Immature natural killer cell (primary cell): ENCODE data around the gene TFCP2L1. TPM values are rescaled to one million over a fixed set of nuclear protein-coding genes. Genes with fewer than 3 reads are reported as not detected.

ENCODE experiments used
- DNase-seq, 3 donors: peaks; one replicate each; pipeline ENCODE4 v3.0.0; 2022; ENCODE audit warnings: mixed read lengths in 1 of 3
- H3K27ac Mint-ChIP-seq, 6 donors: one replicate each; pipeline ENCODE4 v1.8.0; 2020; ENCODE audit warnings: mixed read lengths in 6 of 6, mild to moderate bottlenecking in 5 of 6, inconsistent platforms in 4 of 6, moderate library complexity in 3 of 6
- H3K27me3 Mint-ChIP-seq, 3 donors: one replicate each; pipeline ENCODE4 v1.8.0; 2020 to 2021; ENCODE audit warnings: low read depth in 3 of 3, mild to moderate bottlenecking in 3 of 3, mixed read lengths in 3 of 3, moderate library complexity in 3 of 3, inconsistent platforms in 1 of 3
- H3K36me3 Mint-ChIP-seq, 3 donors: one replicate each; pipeline ENCODE4 v1.8.0; 2020; ENCODE audit warnings: mixed read lengths in 3 of 3, inconsistent platforms in 2 of 3, mild to moderate bottlenecking in 2 of 3
- H3K4me1 Mint-ChIP-seq, 2 donors: one replicate each; pipeline ENCODE4 v1.8.0; 2020; ENCODE audit warnings: inconsistent platforms in 2 of 2, mild to moderate bottlenecking in 2 of 2, mixed read lengths in 2 of 2, moderate library complexity in 1 of 2
- H3K4me3 Mint-ChIP-seq, 5 donors: one replicate each; pipeline ENCODE4 v1.8.0; 2020; ENCODE audit warnings: mild to moderate bottlenecking in 5 of 5, mixed read lengths in 5 of 5, inconsistent platforms in 3 of 5, moderate library complexity in 3 of 5
- H3K9me3 Mint-ChIP-seq, 6 donors: one replicate each; pipeline ENCODE4 v1.8.0; 2020; ENCODE audit warnings: mild to moderate bottlenecking in 6 of 6, mixed read lengths in 6 of 6, inconsistent platforms in 4 of 6, moderate library complexity in 3 of 6
- polyA plus RNA-seq, 3 donors: library from polyadenylated mRNA; unstranded; fragments of 300-500 nt; fragmentation: Illumina TruSeq; gene quantifications; one replicate each; pipeline ENCODE4 v1.2.3, GENCODE V29; 2021

The TFCP2L1 gene
- polyA plus RNA-seq, 3 donors from 2014 or later: 0.02 to 0.14 TPM; not detected in 1

DNA sequence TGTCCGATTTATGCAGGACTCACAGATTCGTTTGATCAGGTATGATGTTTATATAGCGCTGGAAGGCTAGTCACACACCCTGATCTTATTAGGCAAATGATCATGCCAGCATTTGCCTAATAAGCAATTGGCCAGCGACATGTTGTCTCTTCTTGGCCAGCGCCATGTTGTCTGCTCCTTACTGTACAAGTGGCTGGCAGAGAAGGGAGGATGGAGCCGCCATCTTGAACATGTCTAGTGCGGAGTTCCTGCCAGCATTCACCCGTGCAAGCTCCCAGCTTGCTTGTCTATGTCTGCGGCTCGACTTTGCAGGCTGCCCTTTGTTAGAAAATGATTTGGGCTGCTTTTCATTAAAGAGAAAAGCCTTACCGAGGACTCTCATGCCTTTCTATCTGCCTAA lies 106.3 kb downstream of the TFCP2L1 start:
- H3K27ac Mint-ChIP-seq: no peak overlapping the region
- no peaks in the 10 kb centered on the region for H3K36me3 Mint-ChIP-seq
- no peaks in the 10 kb centered on the region for H3K9me3 Mint-ChIP-seq

DNA sequence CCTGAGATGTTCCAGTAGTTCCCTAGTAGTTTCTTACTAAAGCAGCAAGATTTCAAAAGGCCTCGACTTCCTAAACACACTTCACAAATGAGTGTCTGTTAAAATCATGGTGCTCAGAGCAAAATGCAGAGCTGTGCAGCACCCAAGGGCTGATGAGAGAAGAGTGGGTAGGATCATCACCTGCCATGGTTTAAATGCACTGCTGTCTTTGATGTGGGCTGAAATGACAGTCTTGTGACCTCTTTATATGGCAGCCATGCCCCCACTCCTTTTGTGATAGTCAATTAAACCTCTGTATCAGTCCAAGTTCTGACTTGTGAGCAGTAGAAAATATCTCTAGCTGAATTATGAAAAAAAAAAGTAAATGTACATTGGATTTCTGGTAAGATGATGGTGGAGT lies 107.1 kb downstream of the TFCP2L1 start:
- H3K27ac Mint-ChIP-seq: no peak overlapping the region
- no peaks in the 10 kb centered on the region for H3K9me3 Mint-ChIP-seq
- no peak for DNase-seq
- no peak overlapping the region for H3K4me3 Mint-ChIP-seq
- no peaks in the 10 kb centered on the region for H3K4me1 Mint-ChIP-seq
- H3K36me3 Mint-ChIP-seq: no peaks in the 10 kb centered on the region
- H3K27me3 Mint-ChIP-seq: peaks cover 0 to 2% (median 1%) of the 10 kb centered on the region in 3 donors

More for the DNA sequence above, 106.3 kb downstream of the TFCP2L1 start:
- Mint-ChIP-seq H3K27me3 (peaks cover 0 to 2% (median 1%) of the 10 kb centered on the region in 3 donors), H3K4me1 (no peaks in the 10 kb centered on the region), H3K4me3 (no peak overlapping the region)
- DNase-seq: no peak

DNA sequence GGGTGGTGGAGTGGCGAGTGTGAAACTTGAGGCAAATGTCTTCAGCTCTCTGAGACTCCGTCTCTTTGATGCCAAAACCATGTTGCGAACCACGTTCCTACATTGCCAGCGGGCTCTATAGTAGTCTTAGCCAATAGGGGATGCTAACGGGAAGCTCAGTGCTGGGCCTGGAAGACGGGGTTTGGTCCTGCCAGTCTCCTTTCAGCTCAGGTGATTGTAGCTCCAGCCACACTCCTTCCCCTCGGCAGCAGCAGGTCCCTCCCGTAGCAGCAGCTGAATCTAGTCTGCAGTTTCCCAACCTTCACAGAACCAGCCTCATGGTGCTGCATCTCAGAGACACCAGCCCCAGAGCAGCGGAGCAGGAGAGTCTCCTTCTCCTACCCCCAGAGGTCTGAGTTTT lies 109.7 kb downstream of the TFCP2L1 start:
- peaks cover 3 to 8% (median 7%) of the 10 kb centered on the region in 3 donors for H3K27me3 Mint-ChIP-seq
- no peak for DNase-seq
- no peak overlapping the region for H3K4me3 Mint-ChIP-seq

DNA sequence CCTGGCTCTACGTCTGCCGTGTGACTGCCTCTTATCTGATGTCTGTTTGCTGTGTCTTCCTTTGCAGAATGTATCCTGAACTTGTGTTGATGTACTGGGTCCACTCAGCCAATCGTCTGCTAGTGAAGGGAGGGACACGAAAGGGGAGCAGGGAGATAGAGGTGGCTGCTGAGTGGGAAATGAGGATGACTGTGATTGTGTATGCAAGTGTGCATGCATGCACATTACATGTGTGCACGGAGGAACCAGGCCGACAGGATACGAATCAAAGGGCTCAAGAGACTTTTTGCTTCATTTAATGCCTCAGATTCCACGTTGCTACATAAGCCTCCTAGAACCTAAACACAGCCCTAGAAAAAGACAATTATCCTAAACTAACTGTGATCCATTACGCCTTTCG lies 111.2 kb downstream of the TFCP2L1 start:
- no peaks in the 10 kb centered on the region for H3K4me1 Mint-ChIP-seq
- no peak overlapping the region for H3K4me3 Mint-ChIP-seq
- no peak overlapping the region for H3K27ac Mint-ChIP-seq
- H3K9me3 Mint-ChIP-seq: peaks cover 0 to 16% (median 0%) of the 10 kb centered on the region in 6 donors
- H3K27me3 Mint-ChIP-seq: peaks cover 5 to 10% (median 9%) of the 10 kb centered on the region in 3 donors
- DNase-seq: no peak
- H3K36me3 Mint-ChIP-seq: peaks cover 0 to 6% (median 0%) of the 10 kb centered on the region in 3 donors

More for the DNA sequence above, 109.7 kb downstream of the TFCP2L1 start:
- Mint-ChIP-seq H3K9me3 (peaks cover 0 to 16% (median 0%) of the 10 kb centered on the region in 6 donors), H3K36me3 (peaks cover 0 to 6% (median 0%) of the 10 kb centered on the region in 3 donors), H3K4me1 (no peaks in the 10 kb centered on the region), H3K27ac (no peak overlapping the region)

DNA sequence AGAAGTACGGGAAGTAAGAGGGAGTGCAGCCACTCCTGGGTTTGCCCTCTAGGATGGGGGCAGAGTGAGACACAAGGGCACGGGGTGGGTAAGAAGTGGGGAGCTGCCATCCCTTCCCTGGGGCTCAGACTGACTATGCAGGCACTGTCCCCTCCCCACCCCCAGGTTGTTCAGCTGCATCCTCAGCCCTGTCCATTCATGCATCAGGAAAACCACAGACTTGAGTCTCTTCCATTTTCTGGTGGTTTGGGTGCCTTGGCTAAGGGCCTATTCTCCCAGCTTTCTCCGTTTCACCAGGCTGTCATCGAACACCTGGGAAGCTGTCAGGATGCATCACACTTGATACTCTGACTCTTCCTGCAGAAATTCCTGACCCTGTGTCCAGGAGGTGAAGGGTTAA lies 111.9 kb downstream of the TFCP2L1 start:
- no peak for DNase-seq

DNA sequence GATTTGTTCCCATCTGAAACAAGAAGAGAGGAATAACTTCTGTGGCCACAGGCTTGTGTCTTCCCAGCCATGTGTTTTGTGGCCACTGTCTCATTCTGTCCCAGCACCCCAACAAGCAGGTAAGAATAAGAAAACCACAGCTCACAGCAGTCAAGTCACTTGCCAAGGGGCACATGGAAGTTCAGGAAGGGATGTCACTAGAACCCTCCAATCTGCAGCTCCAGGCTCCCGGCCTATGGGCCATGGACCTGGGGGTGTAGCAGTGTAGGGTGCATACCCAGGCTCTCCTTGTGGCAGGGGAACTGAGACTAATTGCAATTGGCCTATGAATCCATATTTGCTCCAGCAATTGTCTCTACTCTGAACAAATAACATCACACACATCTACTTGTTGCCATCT lies 112.5 kb downstream of the TFCP2L1 start:
- DNase-seq: no peak
- no peak overlapping the region for H3K4me3 Mint-ChIP-seq
- no peak overlapping the region for H3K27ac Mint-ChIP-seq
- peaks cover 3 to 10% (median 9%) of the 10 kb centered on the region in 3 donors for H3K27me3 Mint-ChIP-seq
- no peaks in the 10 kb centered on the region for H3K4me1 Mint-ChIP-seq
- peaks cover 0 to 16% (median 0%) of the 10 kb centered on the region in 6 donors for H3K9me3 Mint-ChIP-seq
- H3K36me3 Mint-ChIP-seq: peaks cover 0 to 6% (median 0%) of the 10 kb centered on the region in 3 donors

More for the DNA sequence above, 111.9 kb downstream of the TFCP2L1 start:
- Mint-ChIP-seq H3K36me3 (peaks cover 0 to 6% (median 0%) of the 10 kb centered on the region in 3 donors), H3K9me3 (peaks cover 0 to 16% (median 0%) of the 10 kb centered on the region in 6 donors), H3K4me1 (no peaks in the 10 kb centered on the region), H3K4me3 (no peak overlapping the region), H3K27me3 (peaks cover 5 to 10% (median 9%) of the 10 kb centered on the region in 3 donors), H3K27ac (no peak overlapping the region)

DNA sequence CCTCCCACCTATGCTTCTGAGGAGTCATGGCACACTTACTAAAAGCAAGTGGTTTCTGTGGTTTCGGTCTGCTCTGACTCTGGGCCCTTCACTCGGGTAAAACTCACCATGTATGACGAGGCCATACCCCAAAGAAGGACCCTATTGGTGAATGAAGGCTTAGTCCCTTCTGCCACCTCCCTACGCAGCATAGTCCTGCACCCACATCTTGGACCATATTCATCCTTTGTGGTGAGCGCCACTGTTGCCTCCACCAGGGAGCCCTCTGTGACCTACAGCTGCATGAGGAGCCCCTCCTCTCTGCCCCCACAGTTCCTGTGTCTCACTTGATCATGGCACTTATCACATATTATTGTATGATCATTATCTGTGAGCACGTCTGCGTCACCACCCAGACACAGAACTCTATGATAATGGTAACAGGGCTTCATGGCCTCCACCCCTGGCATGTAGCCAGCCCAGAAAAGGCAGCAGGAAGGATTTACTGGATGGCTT lies 113.3 kb downstream of the TFCP2L1 start:
- DNase-seq: no peak
- H3K4me3 Mint-ChIP-seq: no peak overlapping the region
- H3K27me3 Mint-ChIP-seq: peaks cover 3 to 10% (median 9%) of the 10 kb centered on the region in 3 donors
- H3K4me1 Mint-ChIP-seq: no peaks in the 10 kb centered on the region
- peaks cover 0 to 16% (median 0%) of the 10 kb centered on the region in 6 donors for H3K9me3 Mint-ChIP-seq
- H3K36me3 Mint-ChIP-seq: peaks cover 0 to 6% (median 0%) of the 10 kb centered on the region in 3 donors
- no peak overlapping the region for H3K27ac Mint-ChIP-seq

DNA sequence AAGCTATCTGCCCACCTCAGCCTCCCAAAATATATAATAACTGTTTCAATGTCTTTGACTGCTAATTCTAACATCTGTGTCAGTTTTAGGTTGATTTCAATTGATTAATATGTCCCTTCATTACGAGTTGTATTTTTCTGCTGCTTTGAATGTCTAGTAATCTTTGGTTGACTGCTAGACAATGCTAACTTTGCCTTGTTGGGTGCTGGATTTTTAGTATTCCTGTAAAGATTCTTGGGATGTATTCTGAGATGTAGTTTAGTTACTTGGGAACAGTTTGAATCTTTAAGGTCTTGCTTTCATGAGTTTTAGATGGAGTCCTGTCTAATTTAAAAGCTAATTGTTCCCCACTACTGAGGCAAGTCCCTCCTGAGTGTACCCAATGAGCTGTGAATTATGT lies 114.4 kb downstream of the TFCP2L1 start:
- H3K36me3 Mint-ChIP-seq: peaks cover 0 to 6% (median 0%) of the 10 kb centered on the region in 3 donors
- peaks cover 0 to 16% (median 0%) of the 10 kb centered on the region in 6 donors for H3K9me3 Mint-ChIP-seq
- no peak for DNase-seq
- H3K4me1 Mint-ChIP-seq: no peaks in the 10 kb centered on the region
- no peak overlapping the region for H3K4me3 Mint-ChIP-seq
- no peak overlapping the region for H3K27ac Mint-ChIP-seq
- peaks cover 3 to 10% (median 9%) of the 10 kb centered on the region in 3 donors for H3K27me3 Mint-ChIP-seq

DNA sequence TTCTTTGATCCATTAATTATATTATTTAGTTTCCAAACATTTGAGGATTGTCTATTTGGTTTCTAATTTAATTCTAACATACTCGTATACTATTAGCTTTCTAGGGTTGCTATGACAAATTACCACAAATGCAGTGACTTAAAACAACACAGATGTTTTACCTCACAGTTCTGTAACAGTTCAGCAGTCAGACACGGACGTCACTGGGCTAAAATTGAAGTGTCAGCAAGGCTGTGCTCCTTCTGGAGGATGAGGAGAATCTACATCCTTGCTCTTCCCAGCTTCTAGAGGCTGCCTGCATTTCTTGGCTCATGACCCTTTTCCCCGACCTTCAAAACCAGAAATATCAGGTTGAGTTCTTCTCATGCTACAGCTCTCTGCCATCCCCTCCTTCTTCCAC lies 117.6 kb downstream of the TFCP2L1 start:
- H3K27ac Mint-ChIP-seq: no peak overlapping the region
- H3K27me3 Mint-ChIP-seq: peaks cover 5 to 11% (median 10%) of the 10 kb centered on the region in 3 donors
- peaks cover 0 to 6% (median 4%) of the 10 kb centered on the region in 3 donors for H3K36me3 Mint-ChIP-seq
- H3K9me3 Mint-ChIP-seq: peaks cover 3 to 27% (median 7%) of the 10 kb centered on the region in 6 donors
- H3K4me3 Mint-ChIP-seq: no peak overlapping the region
- DNase-seq: no peak
- H3K4me1 Mint-ChIP-seq: no peaks in the 10 kb centered on the region

Other genes with a start within 250 kb of the TFCP2L1 start
- gene RNU4ATAC, start 245.7 kb upstream of the TFCP2L1 start, polyA plus RNA-seq: not detected